HEK293 (cell line): ENCODE measurements around the gene SIGLEC10.
"Not testable (repeated sequence)": the region's sequence is repeated elsewhere in the genome, so short reads cannot be mapped to it uniquely, and the experiment has no call there.

Source experiments
- CTCF ChIA-PET: fragments of 350-600 bp; formaldehyde crosslinking; extraction: SDS; loops from one replicate; lab custom pipeline; 2021; ENCODE audit warnings: antibody characterized with exemption; lab: Yijun Ruan, JAX
- POLR2A ChIA-PET: fragments of 300-600 bp; formaldehyde crosslinking; extraction: SDS; loops from one replicate; lab custom pipeline; 2020; ENCODE audit warnings: antibody characterized with exemption, inconsistent platforms; lab: Yijun Ruan, JAX
- H3K27ac ChIP-seq: fragments of 200-500 bp; sonication (Bioruptor generic); 2 replicates; pipeline ENCODE4 v1.5.1; 2014; ENCODE audit warnings: low read depth, low read length, control low read depth, inconsistent platforms; ENCODE audit errors: extremely low read depth
- H3K36me3 ChIP-seq, 2 experiments: fragments of 200-500 bp in 1 of 2; sonication (Bioruptor generic) in 1 of 2; 1 replicate in 1 of 2; 2 replicates in 1 of 2; pipeline ENCODE4 v1.5.1; 2014 to 2017; ENCODE audit warnings: inconsistent platforms in 2 of 2, low read length in 2 of 2; ENCODE audit not compliant: control insufficient read depth in 2 of 2, insufficient read depth in 1 of 2
- H3K4me1 ChIP-seq: fragments of 200-500 bp; sonication (Bioruptor generic); 2 replicates; pipeline ENCODE4 v1.5.1; 2014; ENCODE audit warnings: mild to moderate bottlenecking, low read length, inconsistent platforms; ENCODE audit not compliant: control insufficient read depth, insufficient read depth
- H3K4me3 ChIP-seq: 2 replicates; pipeline ENCODE4 v1.5.1; 2011; ENCODE audit warnings: low read depth, mild to moderate bottlenecking, control low read depth, low read length, moderate library complexity
- H3K9me3 ChIP-seq: fragments of 200-500 bp; sonication (Bioruptor generic); 2 replicates; pipeline ENCODE4 v1.5.1; 2014; ENCODE audit warnings: low read depth, low read length, inconsistent platforms; ENCODE audit not compliant: control insufficient read depth, insufficient read depth
- MZF1 ChIP-seq: fragments of 450-650 bp; formaldehyde crosslinking; IDR thresholded peaks from 2 replicates; pipeline ENCODE4 v1.5.1; 2017; ENCODE audit warnings: missing biosample characterization, missing genetic modification characterization, borderline replicate concordance
- SP7 ChIP-seq: fragments of 450-650 bp; formaldehyde crosslinking; IDR thresholded peaks from 2 replicates; pipeline ENCODE4 v1.5.1; 2016; ENCODE audit warnings: missing biosample characterization, missing genetic modification characterization
- ZFP69B ChIP-seq: fragments of 450-650 bp; formaldehyde crosslinking; IDR thresholded peaks from 2 replicates; pipeline ENCODE4 v1.5.1; 2016; ENCODE audit warnings: missing biosample characterization, missing genetic modification characterization
- ZNF221 ChIP-seq: fragments of 450-650 bp; formaldehyde crosslinking; IDR thresholded peaks from 2 replicates; pipeline ENCODE4 v1.5.1; 2017; ENCODE audit warnings: missing biosample characterization, missing genetic modification characterization, borderline replicate concordance
- ZNF23 ChIP-seq: fragments of 450-650 bp; formaldehyde crosslinking; IDR thresholded peaks from 2 replicates; pipeline ENCODE4 v1.5.1; 2016; ENCODE audit warnings: missing biosample characterization, missing genetic modification characterization, borderline replicate concordance
- ZNF423 ChIP-seq: fragments of 450-650 bp; formaldehyde crosslinking; IDR thresholded peaks from 2 replicates; pipeline ENCODE4 v1.5.1; 2016; ENCODE audit warnings: missing biosample characterization, missing genetic modification characterization
- ZNF548 ChIP-seq: fragments of 450-650 bp; formaldehyde crosslinking; IDR thresholded peaks from 2 replicates; pipeline ENCODE4 v1.5.1; 2016; ENCODE audit warnings: missing biosample characterization, missing genetic modification characterization
- ZNF654 ChIP-seq: fragments of 450-650 bp; formaldehyde crosslinking; IDR thresholded peaks from 2 replicates; pipeline ENCODE4 v1.5.1; 2016; ENCODE audit warnings: low read depth, missing biosample characterization, missing genetic modification characterization
- ZNF660 ChIP-seq: fragments of 450-650 bp; IDR thresholded peaks from 2 replicates; pipeline ENCODE4 v1.5.1; 2018; ENCODE audit warnings: missing biosample characterization, mild to moderate bottlenecking, missing genetic modification characterization
- ZNF704 ChIP-seq: fragments of 450-650 bp; formaldehyde crosslinking; IDR thresholded peaks from 2 replicates; pipeline ENCODE4 v1.5.1; 2016; ENCODE audit warnings: missing biosample characterization, missing genetic modification characterization
- ZNF785 ChIP-seq: fragments of 450-650 bp; formaldehyde crosslinking; IDR thresholded peaks from 2 replicates; pipeline ENCODE4 v1.5.1; 2016; ENCODE audit warnings: missing biosample characterization, missing genetic modification characterization
- ZSCAN30 ChIP-seq: fragments of 450-650 bp; IDR thresholded peaks from 2 replicates; pipeline ENCODE4 v1.5.1; 2018; ENCODE audit warnings: missing biosample characterization, mild to moderate bottlenecking, missing genetic modification characterization, moderate library complexity
- TF ChIP-seq, protein P1 (sequence below): fragments of 450-650 bp; formaldehyde crosslinking; IDR thresholded peaks from 2 replicates; pipeline ENCODE4 v1.5.1; 2016; ENCODE audit warnings: missing biosample characterization, missing genetic modification characterization
- TF ChIP-seq, protein P2 (sequence below): fragments of 450-650 bp; formaldehyde crosslinking; IDR thresholded peaks from 2 replicates; pipeline ENCODE4 v1.5.1; 2016; ENCODE audit warnings: missing biosample characterization, missing genetic modification characterization

The SIGLEC10 gene

DNA sequence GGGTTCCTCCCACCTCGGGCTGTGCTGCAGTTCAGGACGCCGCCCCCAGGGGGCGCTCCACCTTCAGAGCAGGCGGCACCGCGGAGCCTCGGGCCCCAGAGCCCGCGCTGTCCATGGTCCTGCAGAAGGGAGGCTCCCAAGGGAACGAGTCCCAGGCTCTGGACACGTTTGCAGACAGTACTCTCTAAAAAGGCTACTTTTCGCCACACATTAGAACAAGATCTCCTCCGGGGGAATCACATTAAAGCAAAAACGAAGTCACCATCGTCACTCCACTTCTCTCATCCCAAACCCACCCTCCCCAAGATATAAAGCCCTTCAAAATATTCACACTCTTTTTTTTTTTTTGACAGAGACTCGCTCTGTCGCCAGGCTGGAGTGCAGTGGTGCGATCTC, 4.6 kb upstream of the SIGLEC10 start (continued):
- peak; percentile 81 for TF ChIP-seq ZSCAN30 (tag by site-specific recombination)
- TF ChIP-seq ZNF23 (tag by site-specific recombination) = no peak
- 0 out of 2 replicates have a peak, but pooled peaks have one; percentile 22 for TF ChIP-seq SP7
- TF ChIP-seq ZNF423 (tag by site-specific recombination) = no peak
- TF ChIP-seq, protein P1, sequence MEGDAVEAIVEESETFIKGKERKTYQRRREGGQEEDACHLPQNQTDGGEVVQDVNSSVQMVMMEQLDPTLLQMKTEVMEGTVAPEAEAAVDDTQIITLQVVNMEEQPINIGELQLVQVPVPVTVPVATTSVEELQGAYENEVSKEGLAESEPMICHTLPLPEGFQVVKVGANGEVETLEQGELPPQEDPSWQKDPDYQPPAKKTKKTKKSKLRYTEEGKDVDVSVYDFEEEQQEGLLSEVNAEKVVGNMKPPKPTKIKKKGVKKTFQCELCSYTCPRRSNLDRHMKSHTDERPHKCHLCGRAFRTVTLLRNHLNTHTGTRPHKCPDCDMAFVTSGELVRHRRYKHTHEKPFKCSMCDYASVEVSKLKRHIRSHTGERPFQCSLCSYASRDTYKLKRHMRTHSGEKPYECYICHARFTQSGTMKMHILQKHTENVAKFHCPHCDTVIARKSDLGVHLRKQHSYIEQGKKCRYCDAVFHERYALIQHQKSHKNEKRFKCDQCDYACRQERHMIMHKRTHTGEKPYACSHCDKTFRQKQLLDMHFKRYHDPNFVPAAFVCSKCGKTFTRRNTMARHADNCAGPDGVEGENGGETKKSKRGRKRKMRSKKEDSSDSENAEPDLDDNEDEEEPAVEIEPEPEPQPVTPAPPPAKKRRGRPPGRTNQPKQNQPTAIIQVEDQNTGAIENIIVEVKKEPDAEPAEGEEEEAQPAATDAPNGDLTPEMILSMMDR (tag by site-specific recombination) = peak; percentile 86
- TF ChIP-seq ZNF660 (tag by site-specific recombination) = 0 out of 2 replicates have a peak, but pooled peaks have one; percentile 46
- no peak for TF ChIP-seq ZNF548 (tag by site-specific recombination)
- 0 out of 2 replicates have a peak, but pooled peaks have one; percentile 29 for TF ChIP-seq ZNF221 (tag by site-specific recombination)
- TF ChIP-seq, protein P2, sequence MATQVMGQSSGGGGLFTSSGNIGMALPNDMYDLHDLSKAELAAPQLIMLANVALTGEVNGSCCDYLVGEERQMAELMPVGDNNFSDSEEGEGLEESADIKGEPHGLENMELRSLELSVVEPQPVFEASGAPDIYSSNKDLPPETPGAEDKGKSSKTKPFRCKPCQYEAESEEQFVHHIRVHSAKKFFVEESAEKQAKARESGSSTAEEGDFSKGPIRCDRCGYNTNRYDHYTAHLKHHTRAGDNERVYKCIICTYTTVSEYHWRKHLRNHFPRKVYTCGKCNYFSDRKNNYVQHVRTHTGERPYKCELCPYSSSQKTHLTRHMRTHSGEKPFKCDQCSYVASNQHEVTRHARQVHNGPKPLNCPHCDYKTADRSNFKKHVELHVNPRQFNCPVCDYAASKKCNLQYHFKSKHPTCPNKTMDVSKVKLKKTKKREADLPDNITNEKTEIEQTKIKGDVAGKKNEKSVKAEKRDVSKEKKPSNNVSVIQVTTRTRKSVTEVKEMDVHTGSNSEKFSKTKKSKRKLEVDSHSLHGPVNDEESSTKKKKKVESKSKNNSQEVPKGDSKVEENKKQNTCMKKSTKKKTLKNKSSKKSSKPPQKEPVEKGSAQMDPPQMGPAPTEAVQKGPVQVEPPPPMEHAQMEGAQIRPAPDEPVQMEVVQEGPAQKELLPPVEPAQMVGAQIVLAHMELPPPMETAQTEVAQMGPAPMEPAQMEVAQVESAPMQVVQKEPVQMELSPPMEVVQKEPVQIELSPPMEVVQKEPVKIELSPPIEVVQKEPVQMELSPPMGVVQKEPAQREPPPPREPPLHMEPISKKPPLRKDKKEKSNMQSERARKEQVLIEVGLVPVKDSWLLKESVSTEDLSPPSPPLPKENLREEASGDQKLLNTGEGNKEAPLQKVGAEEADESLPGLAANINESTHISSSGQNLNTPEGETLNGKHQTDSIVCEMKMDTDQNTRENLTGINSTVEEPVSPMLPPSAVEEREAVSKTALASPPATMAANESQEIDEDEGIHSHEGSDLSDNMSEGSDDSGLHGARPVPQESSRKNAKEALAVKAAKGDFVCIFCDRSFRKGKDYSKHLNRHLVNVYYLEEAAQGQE (tag by site-specific recombination) = peak; percentile 99
- peak; percentile 80 for TF ChIP-seq ZFP69B (tag by site-specific recombination)

DNA sequence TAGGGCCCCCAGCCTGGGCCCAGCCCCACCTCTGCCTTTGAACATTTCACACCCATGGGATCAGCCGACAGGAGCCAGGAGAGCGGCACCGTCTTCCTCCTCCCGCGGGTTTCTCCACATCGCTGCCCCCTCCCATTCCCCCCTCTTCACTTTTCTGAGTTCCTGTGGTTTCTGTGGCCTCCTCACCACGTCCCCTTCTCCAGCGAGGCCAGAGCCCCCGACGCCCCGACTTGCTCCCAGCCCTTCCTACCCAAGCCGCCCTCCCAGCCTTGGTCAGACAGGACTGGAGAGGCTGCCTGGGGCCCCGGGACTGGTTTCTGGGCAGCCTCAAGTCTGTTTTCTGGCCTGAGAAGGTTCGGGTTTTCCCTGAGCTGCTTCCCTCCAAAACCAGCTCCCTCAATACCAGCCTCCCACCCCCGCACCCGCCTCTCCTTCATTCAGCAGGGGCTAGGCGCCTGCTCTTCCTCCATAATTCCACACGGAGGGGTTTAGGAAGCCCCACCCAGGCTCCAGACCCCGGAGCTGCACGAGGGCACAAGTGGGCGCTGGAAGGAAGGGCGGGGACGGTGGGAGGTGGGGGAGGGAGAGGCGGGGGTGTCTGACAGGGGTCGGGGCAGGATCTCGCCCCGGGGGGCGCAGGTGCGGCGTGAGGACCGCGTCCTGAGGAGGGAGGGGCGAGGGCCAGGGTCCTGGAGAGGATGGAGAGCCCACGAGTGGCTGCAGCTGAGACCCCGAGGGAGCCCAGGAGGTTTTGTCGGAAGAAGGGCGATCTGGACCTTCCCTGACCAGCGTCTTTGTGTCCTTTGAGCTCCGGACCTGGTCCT, 4.0 kb upstream of the SIGLEC10 start:
- Histone ChIP-seq H3K4me1 (no peaks in the 10 kb centered on the region), H3K36me3 (no peaks in the 10 kb centered on the region)
- CTCF ChIA-PET = interaction anchor here (0.5 to 2.6 kb wide), 43 partner anchors 8 to 1689 kb away, joined by 3 to 12 read pairs (median 4); partner anchors contain the start of gene ZNF615
- no peak for TF ChIP-seq ZNF654
- TF ChIP-seq ZSCAN30 (tag by site-specific recombination) = no peak
- no peak for TF ChIP-seq ZNF785 (tag by site-specific recombination)
- TF ChIP-seq ZNF704 (tag by site-specific recombination) = no peak
- TF ChIP-seq, all 188 proteins: peak for 0
- POLR2A ChIA-PET = interaction anchor here (0.5 to 1.0 kb wide), 2 partner anchors 27 to 150 kb away, joined by 4 to 5 read pairs; partner anchors contain the start of gene ZNF175
- no peak overlapping the region for H3K27ac ChIP-seq
- no peak overlapping the region for H3K4me3 ChIP-seq
- no peaks in the 10 kb centered on the region for H3K9me3 ChIP-seq

DNA sequence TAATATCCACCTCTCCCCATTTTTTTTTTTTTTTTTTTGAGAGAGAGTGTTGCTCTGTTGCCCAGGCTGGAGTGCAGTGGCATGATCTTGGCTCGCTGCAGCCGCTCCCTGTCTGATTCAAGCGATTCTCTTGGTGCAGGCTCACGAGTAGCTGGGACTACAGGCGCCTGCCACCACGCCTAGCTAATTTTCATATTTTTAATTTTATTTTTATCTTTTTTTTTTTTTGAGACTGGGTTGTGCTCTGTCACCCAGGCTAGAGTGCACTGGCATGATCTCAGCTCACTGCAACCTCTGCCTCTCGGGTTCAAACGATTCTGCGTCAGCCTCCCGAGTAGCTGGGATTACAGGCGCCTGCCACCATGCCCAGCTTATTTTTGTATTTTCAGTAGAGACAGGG, 3.1 kb upstream of the SIGLEC10 start:
- H3K36me3 ChIP-seq, H3K27ac ChIP-seq, H3K9me3 ChIP-seq, H3K4me1 ChIP-seq, POLR2A ChIA-PET, H3K4me3 ChIP-seq: not testable (repeated sequence)
- CTCF ChIA-PET = interaction anchor here (0.5 to 2.6 kb wide), 12 partner anchors 12 to 241 kb away, joined by 3 to 12 read pairs (median 6); no protein-coding TSS in a partner anchor
- 0 out of 2 replicates have a peak, but pooled peaks have one; percentile 2 for TF ChIP-seq MZF1 (tag by site-specific recombination)
